ENCODE measurements around the gene RAB13. TPM values are rescaled to one million over a fixed set of nuclear protein-coding genes. Genes with fewer than 3 reads are reported as not detected.
A peak's percentile ranks its signal among the peaks of the same experiment; 100 is the strongest.

The RAB13 gene
- total and polyA plus RNA-seq, 2 of the 13 experiments (the other 11 are each of a cell fraction or from before 2014, with no cell fraction given) = 15.9 to 24.7 TPM

- no peak for TF ChIP-seq TRAFD1 (CRISPR knock-in tag; IDR thresholded peaks at IDR 0.05; ENCODE audit: borderline replicate concordance)
- TF ChIP-seq ZNF704 (CRISPR knock-in tag; IDR thresholded peaks at IDR 0.05; ENCODE audit: borderline replicate concordance) = peak; percentile 70; the same call in 1 of the 2 replicates
- TF ChIP-seq NR2F6 (IDR thresholded peaks at IDR 0.05) = peak; percentile 59
- peak; percentile 55; the same call in 1 of the 2 replicates for TF ChIP-seq NR2F6 (CRISPR knock-in tag; IDR thresholded peaks at IDR 0.05)
- TF ChIP-seq ZNF563 (CRISPR knock-in tag; IDR thresholded peaks at IDR 0.05) = peak; percentile 93
- peak; percentile 81; the same call in 1 of the 2 replicates for TF ChIP-seq NFKB2 (CRISPR knock-in tag; IDR thresholded peaks at IDR 0.05; ENCODE audit: borderline replicate concordance)
- TF ChIP-seq ZFP36L2 (CRISPR knock-in tag; IDR thresholded peaks at IDR 0.05) = no peak
- peak; percentile 40; the same call in 1 of the 2 replicates for TF ChIP-seq REPIN1 (CRISPR knock-in tag; IDR thresholded peaks at IDR 0.05; ENCODE audit: borderline replicate concordance, low read depth)
- peak; percentile 84 for TF ChIP-seq SAP130 (CRISPR knock-in tag; IDR thresholded peaks at IDR 0.05; ENCODE audit: low read depth)
- no peak for TF ChIP-seq ZNF12 (CRISPR knock-in tag; IDR thresholded peaks at IDR 0.05)
- TF ChIP-seq HOXA3 (CRISPR knock-in tag; IDR thresholded peaks at IDR 0.05) = peak; percentile 71; the same call in 1 of the 2 replicates
- no peak for TF ChIP-seq CREB3 (CRISPR knock-in tag; IDR thresholded peaks at IDR 0.05)
- TF ChIP-seq WIZ (CRISPR knock-in tag; IDR thresholded peaks at IDR 0.05) = peak; percentile 47; the same call in 1 of the 2 replicates
- 0 out of 2 replicates have a peak, but pooled peaks have one; percentile 28 for TF ChIP-seq SNAPC4 (CRISPR knock-in tag; IDR thresholded peaks at IDR 0.05)
- peak; percentile 21 for TF ChIP-seq CBX1 (IDR thresholded peaks at IDR 0.05; ENCODE audit: low read depth)
- peak; percentile 28; the same call in 1 of the 2 replicates for TF ChIP-seq SMAD1 (CRISPR knock-in tag; IDR thresholded peaks at IDR 0.05; ENCODE audit: borderline replicate concordance, low read depth)
- no peak for TF ChIP-seq BCLAF1 (IDR thresholded peaks at IDR 0.05)
Measured at GRCh38 chr1:153958111-153958960, 27.8 kb downstream of the RAB13 start, which contains the start of gene CRTC2 (continued).
